GM19395 (cell line): Measurements from ENCODE around the gene HSPA5.
"Not testable (repeated sequence)": the region's sequence is repeated elsewhere in the genome, so short reads cannot be mapped to it uniquely, and the experiment has no call there.

Source experiments
- ATAC-seq: cut with Tn5 transposase; IDR thresholded peaks from one replicate; pipeline ENCODE4 v1.9.1; 2021; ENCODE audit warnings: mild to moderate bottlenecking, moderate library complexity; ENCODE audit not compliant: unreplicated experiment

Gene HSPA5

DNA sequence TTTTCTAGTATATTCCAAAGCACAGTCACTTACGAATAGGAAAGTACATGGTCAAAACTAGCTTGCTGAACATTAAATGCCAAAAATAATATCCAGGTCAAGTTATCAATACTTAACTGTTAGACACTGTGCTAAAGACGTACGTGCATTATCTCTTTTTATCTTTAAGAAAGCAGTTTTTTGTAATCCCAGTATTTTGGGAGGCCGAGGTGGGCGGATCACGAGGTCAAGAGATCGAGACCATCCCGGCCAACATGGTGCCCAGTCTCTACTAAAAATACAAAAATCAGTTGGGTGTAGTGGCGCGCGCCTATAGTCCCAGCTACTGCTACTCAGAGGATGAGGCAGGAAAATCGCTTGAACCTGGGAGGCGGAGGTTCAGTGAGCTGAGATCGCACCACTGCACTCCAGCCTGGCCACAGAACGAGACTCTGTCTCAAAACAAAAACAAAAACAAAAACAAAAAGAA lies 2.7 kb upstream of the HSPA5 start:
- no peak for ATAC-seq

DNA sequence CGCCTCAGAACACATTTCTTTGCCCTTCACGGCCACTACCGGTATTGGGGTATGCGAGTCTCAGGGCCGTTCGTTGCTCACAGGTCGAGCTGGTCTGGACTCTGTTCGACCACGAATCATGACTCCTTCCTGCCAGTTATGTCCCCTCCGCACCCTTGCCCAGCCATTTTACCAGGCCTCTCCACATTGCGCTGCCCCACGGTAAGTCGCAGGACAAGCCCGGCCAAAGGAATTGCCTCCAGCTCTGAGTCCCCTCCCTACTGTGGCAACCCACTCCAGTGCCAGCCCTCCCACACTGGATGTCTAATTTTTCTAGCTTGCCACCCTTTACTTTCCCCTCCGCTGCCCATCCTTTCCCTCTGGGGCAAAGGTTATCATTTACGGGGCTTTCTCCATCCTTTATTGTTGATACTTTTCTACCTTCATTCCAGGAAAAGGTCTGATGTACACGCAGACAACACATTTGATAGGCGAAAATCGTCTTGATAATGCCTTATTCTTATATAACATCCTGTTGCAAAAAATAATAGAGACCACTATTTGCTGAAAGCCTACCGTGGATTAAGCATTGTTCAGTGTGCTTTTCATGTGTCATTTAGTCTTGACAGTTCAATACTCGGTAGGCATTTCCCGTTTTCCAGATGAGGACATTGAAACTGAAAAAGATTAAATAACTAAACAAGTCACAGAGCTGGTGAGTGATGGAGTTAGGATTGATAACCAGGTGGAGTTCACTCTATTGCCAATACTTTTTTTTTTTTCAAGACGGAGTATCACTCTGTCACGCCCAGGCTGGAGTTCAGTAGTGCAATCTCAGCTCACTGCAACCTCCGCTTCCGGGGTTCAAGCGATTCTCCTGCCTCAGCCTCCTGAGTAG lies 958 bp upstream of the HSPA5 start:
- ATAC-seq, result peak; percentile 29

DNA sequence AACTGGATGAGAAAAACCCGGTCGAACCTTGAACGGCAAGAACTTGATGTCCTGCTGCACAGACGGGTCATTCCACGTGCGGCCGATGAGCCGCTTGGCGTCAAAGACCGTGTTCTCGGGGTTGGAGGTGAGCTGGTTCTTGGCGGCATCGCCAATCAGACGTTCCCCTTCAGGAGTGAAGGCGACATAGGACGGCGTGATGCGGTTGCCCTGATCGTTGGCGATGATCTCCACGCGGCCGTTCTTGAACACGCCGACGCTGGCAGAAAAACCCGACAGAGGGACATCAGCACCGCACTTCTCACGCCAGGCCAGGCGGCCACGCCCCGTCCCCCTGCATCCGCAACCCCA lies 519 bp downstream of the HSPA5 start:
- ATAC-seq, result peak; percentile 10

DNA sequence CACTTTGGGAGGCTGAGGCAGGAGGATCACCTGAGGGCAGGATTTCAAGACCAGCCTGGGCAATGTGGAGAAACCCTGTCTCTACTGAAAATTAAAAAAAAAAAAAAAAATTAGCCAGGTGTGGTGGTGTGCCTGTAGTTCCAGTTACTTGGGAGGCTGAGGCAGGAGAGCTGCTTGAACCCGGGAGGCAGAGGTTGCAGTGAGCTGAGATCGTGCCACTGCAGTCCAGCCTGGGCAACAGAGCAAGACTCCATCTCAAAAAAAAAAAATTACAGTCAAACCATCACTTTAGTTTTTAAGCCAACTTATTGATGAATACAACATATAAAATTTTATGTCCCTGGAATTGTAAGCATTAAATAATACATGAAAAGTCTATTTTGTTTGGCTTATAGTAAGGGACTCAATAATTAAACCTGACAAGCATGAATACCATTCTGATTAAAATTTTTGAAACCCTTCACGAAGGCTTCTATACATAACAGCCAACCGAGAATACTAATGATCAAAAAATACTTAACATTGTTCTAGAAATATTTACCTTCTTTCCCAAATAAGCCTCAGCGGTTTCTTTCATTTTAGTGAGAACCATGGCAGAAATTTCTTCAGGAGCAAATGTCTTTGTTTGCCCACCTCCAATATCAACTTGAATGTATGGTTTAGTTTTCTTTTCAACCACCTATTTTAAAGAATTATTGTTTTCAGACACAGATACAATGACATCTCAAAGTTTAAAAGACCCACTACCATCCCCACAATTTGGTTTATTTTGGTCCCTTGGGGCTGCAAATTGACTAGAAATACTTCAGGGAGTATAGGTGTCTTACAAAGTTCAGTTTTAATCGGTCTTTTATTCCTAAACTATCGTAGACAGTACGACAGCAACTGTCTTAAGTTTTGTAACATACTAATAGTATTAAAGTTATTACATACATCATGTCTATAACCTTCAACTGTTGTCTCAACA lies 1.2 kb downstream of the HSPA5 start:
- ATAC-seq, result no peak

DNA sequence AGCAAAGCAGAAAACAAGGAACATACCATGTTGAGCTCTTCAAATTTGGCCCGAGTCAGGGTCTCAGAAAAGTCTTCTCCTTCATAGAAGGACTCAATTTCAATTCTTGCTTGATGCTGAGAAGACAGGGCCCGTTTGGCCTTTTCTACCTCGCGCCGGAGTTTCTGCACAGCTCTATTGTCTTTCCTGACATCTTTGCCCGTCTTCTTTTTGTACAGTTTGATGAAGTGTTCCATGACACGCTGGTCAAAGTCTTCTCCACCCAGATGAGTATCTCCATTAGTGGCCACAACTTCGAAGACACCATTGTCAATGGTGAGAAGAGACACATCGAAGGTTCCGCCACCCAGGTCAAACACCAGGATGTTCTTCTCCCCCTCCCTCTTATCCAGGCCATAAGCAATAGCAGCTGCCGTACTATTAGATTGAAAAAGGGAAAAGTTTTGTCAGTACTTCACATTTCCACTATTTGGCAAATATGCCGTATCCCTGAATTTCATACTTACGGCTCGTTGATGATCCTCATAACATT lies 2.2 kb downstream of the HSPA5 start:
- no peak for ATAC-seq

DNA sequence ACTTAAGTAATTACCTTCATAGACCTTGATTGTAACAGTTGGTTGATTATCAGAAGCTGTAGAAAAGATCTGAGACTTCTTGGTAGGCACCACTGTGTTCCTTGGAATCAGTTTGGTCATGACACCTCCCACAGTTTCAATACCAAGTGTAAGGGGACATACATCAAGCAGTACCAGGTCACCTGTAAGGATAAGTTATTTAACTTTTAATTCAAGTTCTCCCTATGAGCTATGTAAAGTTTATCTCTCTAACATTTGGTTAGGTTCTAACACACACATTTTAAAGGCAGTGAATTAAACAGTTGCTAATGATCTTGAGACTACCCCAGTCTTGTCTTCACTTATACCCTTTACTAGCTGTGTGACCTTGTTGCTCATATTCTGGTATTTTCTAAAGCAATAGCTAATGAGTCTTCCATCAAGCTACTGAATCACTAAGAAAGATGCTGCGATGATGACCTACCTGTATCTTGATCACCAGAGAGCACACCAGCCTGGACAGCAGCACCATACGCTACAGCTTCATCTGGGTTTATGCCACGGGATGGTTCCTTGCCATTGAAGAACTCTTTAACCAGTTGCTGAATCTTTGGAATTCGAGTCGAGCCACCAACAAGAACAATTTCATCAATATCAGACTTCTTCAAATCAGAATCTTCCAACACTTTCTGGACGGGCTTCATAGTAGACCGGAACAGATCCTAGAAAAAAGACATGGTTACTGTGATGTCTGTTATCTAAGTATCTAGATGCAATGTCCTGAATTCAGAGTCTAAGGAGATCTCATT lies 2.8 kb downstream of the HSPA5 start:
- ATAC-seq, result no peak

DNA sequence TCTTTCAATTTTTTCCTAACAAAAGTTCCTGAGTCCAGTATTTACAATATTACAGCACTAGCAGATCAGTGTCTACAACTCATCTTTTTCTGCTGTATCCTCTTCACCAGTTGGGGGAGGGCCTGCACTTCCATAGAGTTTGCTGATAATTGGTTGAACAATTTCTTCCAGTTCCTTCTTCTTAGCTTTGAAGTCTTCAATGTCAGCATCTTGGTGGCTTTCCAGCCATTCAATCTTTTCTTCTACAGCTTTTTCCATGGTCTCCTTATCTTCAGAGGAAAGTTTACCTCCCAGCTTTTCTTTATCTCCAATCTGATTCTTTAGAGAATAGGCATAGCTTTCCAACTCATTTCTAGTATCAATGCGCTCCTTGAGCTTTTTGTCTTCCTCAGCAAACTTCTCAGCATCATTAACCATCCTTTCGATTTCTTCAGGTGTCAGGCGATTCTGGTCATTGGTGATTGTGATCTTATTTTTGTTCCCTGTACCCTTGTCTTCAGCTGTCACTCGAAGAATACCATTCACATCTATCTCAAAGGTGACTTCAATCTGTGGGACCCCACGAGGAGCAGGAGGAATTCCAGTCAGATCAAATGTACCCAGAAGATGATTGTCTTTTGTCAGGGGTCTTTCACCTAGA lies 4.5 kb downstream of the HSPA5 start:
- not testable (repeated sequence) for ATAC-seq

DNA sequence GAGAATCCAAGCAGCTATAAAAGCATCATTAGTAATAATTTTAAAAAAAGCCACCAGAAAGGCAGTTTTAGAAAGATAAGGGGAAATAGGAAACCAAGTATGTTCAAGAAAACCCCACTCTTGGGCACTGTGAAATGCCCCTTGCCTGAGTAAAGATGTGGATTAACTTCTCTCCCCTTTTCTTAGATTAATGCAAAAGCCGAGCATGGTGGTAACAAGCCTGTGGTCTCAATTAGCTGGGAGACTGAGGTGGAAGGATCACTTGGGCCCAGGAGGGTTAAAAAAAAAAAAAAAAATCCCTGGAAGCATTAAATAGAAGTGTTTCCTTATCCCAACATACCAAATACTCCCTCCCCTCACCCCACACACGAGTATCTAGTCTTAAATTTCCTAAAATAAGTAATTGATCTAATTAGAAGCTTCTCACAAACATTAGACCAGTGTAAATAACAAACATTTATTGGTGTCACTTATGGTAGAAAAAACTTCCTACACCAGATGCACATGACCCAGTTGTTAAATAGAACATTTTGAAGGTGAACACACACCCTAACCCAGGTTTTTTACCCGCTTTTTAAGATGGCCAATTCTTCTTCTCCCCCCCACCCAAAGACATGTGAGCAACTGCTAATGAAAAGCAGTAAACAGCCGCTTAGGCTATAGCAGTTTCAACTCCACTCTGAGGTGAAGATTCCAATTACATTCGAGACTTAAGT lies 5.2 kb downstream of the HSPA5 start:
- ATAC-seq, result no peak

DNA sequence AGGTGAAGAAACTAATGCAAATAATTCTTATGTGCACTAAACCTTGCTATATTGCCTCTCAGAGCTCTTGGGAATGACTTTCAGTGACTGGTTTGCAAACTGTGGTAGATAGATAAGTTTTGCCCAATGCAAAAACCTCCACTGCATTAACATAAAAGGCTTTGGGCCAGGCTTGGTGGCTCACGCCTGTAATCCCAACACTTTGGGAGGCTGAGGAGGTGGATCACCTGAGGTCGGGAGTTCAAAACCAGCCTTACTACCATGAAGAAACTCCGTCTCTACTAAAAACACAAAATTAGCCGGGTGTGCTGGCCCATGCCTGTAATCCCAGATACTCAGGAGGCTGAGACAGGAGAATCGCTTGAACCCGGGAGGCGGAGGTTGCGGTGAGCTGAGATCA lies 7.0 kb downstream of the HSPA5 start:
- not testable (repeated sequence) for ATAC-seq

DNA sequence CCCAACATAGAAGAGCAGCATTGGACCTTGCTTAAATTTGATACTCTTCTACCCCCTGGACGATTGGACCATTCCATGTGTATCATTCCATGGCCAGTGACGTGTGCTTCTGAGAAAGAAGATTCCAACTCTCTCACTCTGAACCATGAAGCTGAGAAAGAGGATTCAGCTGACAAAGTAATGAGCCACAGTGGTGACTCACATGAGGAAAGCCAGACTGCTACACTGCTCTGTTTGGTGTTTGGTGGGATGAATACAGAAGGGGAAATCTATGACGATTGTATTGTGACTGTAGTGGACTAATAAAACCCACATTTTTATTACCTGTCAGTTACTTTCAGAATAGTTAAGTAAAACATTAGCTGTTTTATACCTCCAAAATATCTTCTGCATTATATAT lies 7.5 kb downstream of the HSPA5 start:
- no peak for ATAC-seq

DNA sequence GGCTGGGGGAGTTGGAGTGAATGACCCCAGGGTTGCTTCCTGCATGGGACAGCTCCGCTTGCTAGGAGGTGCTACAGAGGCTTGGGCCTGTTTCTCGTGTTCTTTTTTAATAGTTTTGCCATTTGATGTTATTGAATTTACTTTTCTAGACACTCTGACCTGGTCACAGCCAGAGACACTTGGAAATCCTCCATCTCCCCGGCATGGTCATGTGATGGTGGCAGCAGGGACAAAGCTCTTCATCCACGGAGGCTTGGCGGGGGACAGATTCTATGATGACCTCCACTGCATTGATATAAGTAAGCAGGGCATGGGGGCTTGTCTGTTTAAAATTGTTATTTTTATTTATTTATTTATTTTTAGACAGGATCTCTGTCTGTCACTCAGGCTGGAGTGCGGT lies 13.4 kb downstream of the HSPA5 start:
- no peak for ATAC-seq

DNA sequence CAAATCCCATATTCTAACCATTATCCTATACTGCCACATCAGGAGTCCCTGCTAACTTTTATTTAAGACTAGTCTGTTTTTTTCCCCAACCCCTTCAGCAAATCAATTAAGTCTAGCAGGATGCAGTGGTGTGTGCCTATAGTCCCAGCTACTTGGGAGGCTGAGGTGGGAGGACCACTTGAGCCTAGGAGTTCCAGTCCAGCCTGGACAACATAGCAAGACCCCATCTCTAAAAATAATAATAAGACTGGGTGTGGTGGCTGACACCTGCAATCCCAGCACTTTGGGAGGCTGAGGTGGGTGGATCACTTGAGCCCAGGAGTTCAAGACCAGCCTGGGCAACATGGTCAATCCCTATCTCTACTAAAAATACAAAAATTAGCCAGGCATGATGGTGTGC lies 16.3 kb downstream of the HSPA5 start:
- ATAC-seq, result not testable (repeated sequence)

DNA sequence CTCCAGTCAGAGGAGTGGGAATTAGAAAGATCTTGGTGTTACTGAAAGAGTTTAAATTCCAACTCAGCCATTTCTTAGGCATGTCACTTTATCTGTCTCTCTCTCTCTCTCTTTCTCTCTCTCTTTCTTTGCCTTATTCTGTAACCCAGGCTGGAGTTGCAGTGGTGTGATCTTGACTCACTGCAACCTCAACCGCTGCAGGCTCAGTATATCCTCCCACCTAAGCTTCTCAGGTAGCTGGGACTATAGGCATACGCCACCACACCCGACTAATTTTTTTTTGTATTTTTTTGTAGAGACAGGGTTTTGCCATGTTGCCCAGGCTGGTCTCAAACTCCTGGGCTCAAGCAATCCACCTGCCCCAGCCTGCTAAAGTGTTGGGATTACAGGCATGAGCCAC lies 22.5 kb downstream of the HSPA5 start:
- no peak for ATAC-seq

DNA sequence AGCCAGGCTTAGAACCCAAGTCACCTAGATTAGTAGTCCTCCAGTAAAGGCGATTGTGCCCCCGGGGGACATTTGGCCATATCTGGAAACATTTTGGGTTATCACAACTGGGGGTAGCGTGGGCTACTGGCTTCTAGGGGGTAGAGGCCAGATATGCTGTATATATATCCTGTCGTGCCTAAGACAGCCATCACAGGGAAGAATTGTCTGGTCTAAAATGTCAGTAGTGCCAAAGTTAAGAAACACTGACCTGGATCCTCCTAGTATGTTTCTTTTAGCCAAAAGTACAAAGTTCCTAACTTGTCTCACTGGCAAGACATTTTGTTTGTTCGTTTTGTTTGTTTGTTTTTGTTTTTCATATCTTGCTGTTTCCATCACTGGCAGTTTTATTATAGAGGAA lies 27.0 kb downstream of the HSPA5 start:
- ATAC-seq, result no peak

DNA sequence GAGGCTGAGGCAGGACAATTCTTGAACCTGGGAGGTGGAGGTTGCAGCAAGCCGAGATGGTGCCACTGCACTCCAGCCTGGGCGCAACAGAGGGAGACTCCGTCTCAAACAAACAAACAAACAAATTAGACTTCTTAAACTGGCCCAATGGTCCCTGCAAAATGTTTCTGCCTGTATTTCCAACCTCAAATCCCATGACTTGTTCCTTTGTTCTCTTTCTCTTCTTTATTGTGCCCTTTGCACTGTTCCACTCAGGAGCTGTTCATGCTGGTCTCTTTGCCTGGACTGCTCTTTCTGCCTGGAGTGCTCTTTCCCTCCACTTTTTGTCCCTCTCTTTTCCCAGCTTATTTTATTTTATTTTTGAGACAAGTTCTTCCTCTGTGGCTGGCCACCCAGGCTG lies 36.7 kb downstream of the HSPA5 start:
- no peak for ATAC-seq

DNA sequence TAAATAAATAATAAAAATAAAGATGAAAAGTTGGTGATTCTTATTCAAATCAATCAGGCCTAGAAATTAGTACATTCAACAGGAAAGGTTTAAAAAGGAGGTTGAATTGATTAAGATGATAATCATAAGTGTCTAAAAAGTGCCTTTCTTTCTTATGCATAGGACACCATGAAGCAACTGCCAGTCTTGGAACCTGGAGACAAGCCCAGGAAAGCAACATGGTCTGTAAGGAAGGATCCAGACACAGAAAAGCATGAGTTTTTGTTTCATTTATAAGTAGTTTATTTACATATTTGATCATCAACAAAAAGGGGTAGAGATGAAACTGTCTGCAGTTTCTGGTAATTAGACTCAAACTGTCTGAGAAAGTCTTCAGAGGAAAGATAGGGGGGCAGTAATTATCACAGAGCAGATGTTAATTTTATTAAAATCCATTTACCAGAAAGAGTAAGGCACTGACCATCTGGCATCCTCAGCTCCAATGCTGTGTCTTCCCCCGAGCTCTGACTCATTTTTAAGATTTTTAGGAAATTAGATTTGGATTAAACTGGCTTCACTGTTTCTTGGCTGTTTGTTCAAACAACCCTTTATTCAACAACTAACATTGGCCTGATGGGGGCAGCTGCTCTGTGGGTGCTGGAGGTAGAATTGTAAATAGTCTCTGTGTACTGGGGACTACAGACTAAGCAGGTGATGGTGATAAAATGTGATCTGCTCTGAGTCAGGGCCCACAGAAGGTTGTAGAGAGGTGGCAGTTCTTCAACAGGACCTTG lies 38.1 kb downstream of the HSPA5 start:
- no peak for ATAC-seq

DNA sequence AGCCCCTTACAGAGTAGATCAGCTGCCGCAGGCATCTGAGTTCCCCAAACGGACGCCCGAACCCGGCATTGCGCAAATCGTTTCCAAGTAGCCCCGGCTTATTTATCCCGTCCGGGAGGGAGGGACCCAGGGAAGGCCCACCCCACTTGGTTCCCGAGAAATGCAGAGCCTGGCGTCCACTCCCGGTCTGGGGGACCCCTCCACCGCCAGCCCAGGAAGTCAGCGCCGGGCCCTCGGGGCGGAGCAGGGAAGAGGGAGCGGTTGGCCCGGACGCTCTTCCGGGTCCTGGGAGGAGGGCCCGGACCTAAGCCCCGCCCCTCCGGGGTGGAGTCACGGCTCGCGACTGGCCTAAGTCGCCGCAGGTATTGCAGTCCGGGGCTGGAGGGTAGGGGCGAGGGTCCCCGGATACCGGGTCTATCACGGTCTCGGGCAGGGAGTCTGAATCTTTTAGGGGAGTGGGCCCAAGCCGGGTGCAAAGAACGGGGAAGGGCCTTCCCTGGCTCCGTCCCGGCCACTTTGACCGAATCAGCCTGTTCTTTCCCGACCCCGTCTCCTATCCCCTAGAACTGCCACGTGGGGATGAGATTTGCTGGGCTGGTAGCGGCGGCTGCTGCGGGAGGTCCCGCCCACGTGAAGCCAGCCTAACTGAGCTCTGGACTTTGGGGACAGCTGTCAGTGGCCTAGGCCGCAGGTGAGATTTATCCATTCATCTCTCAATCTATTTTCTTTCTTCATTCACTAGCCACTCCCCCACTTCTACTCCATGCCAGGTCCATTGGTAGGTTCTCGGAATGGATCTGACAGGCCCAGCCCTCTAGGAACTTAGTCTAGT lies 40.7 kb downstream of the HSPA5 start, which contains the start of gene RABEPK:
RABEPK (plus strand) TSS at position 327 of the 832 bp plus-strand sequence. CDS start 2,472 bp downstream, outside the sequence.
- ATAC-seq, result peak; percentile 97

DNA sequence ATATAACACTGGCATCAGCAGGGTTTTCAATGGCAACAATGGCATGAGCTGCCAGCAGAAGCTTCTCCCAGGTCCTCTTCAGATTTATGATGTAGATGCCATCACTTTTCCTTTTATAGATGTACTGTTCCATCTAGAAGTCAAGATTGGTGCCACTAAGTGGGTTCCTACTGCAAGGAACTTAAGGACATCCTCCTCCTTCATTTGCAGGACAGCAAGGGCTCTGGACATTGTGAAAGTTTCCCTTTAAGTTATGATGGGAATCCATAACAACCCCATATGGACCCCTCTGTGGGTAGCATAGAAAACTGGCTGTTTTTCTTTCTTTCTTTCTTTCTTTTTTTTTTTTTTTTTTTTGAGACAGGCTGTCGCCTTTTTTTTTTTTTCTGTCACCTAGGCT lies 45.6 kb downstream of the HSPA5 start:
- ATAC-seq, result not testable (repeated sequence)
